KOPT-K1 (cell line): ENCODE data around the gene IMPG2.

Source experiments
- H3K27ac ChIP-seq: fragments of 200-600 bp; sonication (generic); 2 replicates; pipeline ENCODE4 v1.5.1; 2016; ENCODE audit warnings: antibody characterized with exemption, mild to moderate bottlenecking, low read depth, low read length; ENCODE audit not compliant: poor library complexity, severe bottlenecking
- H3K36me3 ChIP-seq: fragments of 200-600 bp; sonication (generic); 2 replicates; pipeline ENCODE4 v1.5.1; 2017; ENCODE audit warnings: antibody characterized with exemption, mild to moderate bottlenecking, low read length, moderate library complexity; ENCODE audit not compliant: insufficient read depth
- H3K9me3 ChIP-seq: fragments of 200-600 bp; sonication (generic); 2 replicates; pipeline ENCODE4 v1.5.1; 2017; ENCODE audit warnings: antibody characterized with exemption, low read length, mild to moderate bottlenecking; ENCODE audit not compliant: insufficient read depth, poor library complexity, severe bottlenecking

The IMPG2 gene

GRCh38 chr3:101292027-101292426 is 28.3 kb downstream of the IMPG2 start:
- no peaks in the 10 kb centered on the region for H3K36me3 ChIP-seq
- no peak overlapping the region for H3K27ac ChIP-seq
- H3K9me3 ChIP-seq = no peaks in the 10 kb centered on the region

- H3K9me3 ChIP-seq = no peaks in the 10 kb centered on the region
- H3K36me3 ChIP-seq = no peaks in the 10 kb centered on the region
- no peak overlapping the region for H3K27ac ChIP-seq
These were observed 32.1 kb downstream of the IMPG2 start for GRCh38 chr3:101288294-101288693.

GRCh38 chr3:101284757-101285156 is 35.6 kb downstream of the IMPG2 start:
- Histone ChIP-seq H3K9me3 (no peaks in the 10 kb centered on the region), H3K27ac (no peak overlapping the region), H3K36me3 (no peaks in the 10 kb centered on the region)

GRCh38 chr3:101281521-101282030 is 38.8 kb downstream of the IMPG2 start:
- Histone ChIP-seq H3K27ac (no peak overlapping the region), H3K36me3 (no peaks in the 10 kb centered on the region)

GRCh38 chr3:101279765-101280385 is 40.5 kb downstream of the IMPG2 start:
- Histone ChIP-seq H3K36me3 (no peaks in the 10 kb centered on the region), H3K9me3 (no peaks in the 10 kb centered on the region)

More at GRCh38 chr3:101281521-101282030, 38.8 kb downstream of the IMPG2 start:
- H3K9me3 ChIP-seq = no peaks in the 10 kb centered on the region

GRCh38 chr3:101279162-101279561 is 41.2 kb downstream of the IMPG2 start:
- H3K36me3 ChIP-seq = no peaks in the 10 kb centered on the region
- no peak overlapping the region for H3K27ac ChIP-seq
- no peaks in the 10 kb centered on the region for H3K9me3 ChIP-seq

More at GRCh38 chr3:101279765-101280385, 40.5 kb downstream of the IMPG2 start:
- H3K27ac ChIP-seq = no peak overlapping the region

- no peaks in the 10 kb centered on the region for H3K36me3 ChIP-seq
- no peak overlapping the region for H3K27ac ChIP-seq
- H3K9me3 ChIP-seq = no peaks in the 10 kb centered on the region
These were observed 41.6 kb downstream of the IMPG2 start for GRCh38 chr3:101278727-101279126.

GRCh38 chr3:101273608-101274007 is 46.8 kb downstream of the IMPG2 start:
- H3K27ac ChIP-seq = no peak overlapping the region
- H3K9me3 ChIP-seq = no peaks in the 10 kb centered on the region
- H3K36me3 ChIP-seq = no peaks in the 10 kb centered on the region

- no peaks in the 10 kb centered on the region for H3K36me3 ChIP-seq
- no peaks in the 10 kb centered on the region for H3K9me3 ChIP-seq
- no peak overlapping the region for H3K27ac ChIP-seq
These were observed 47.2 kb downstream of the IMPG2 start for GRCh38 chr3:101273156-101273555.

GRCh38 chr3:101271728-101272127 is 48.6 kb downstream of the IMPG2 start:
- Histone ChIP-seq H3K9me3 (no peaks in the 10 kb centered on the region), H3K36me3 (no peaks in the 10 kb centered on the region), H3K27ac (no peak overlapping the region)

- Histone ChIP-seq H3K27ac (no peak overlapping the region), H3K36me3 (no peaks in the 10 kb centered on the region), H3K9me3 (no peaks in the 10 kb centered on the region)
These were observed 50.2 kb downstream of the IMPG2 start for GRCh38 chr3:101270149-101270548.

- Histone ChIP-seq H3K9me3 (no peaks in the 10 kb centered on the region), H3K36me3 (no peaks in the 10 kb centered on the region), H3K27ac (no peak overlapping the region)
These were observed 51.3 kb downstream of the IMPG2 start for GRCh38 chr3:101268971-101269671.

- Histone ChIP-seq H3K9me3 (no peaks in the 10 kb centered on the region), H3K27ac (no peak overlapping the region), H3K36me3 (no peaks in the 10 kb centered on the region)
These were observed 52.2 kb downstream of the IMPG2 start for GRCh38 chr3:101268141-101268540.

GRCh38 chr3:101266566-101266965 is 53.8 kb downstream of the IMPG2 start:
- no peaks in the 10 kb centered on the region for H3K36me3 ChIP-seq
- H3K27ac ChIP-seq = no peak overlapping the region

GRCh38 chr3:101266071-101266470 is 54.3 kb downstream of the IMPG2 start:
- H3K36me3 ChIP-seq = no peaks in the 10 kb centered on the region

More at GRCh38 chr3:101266566-101266965, 53.8 kb downstream of the IMPG2 start:
- H3K9me3 ChIP-seq = no peaks in the 10 kb centered on the region

More at GRCh38 chr3:101266071-101266470, 54.3 kb downstream of the IMPG2 start:
- Histone ChIP-seq H3K9me3 (no peaks in the 10 kb centered on the region), H3K27ac (no peak overlapping the region)
